NCI-H460 (cell line): Measurements from ENCODE around the gene HCN2. TPM values are rescaled to one million over a fixed set of nuclear protein-coding genes. Genes with fewer than 3 reads are reported as not detected.
"Not testable (repeated sequence)": the region's sequence is repeated elsewhere in the genome, so short reads cannot be mapped to it uniquely, and the experiment has no call there.

Source experiments
- DNase-seq: peaks from one replicate; pipeline ENCODE4 v3.0.0-alpha.2; 2016; ENCODE audit warnings: low read depth; ENCODE audit errors: extremely low read depth
- total RNA-seq: library from RNA; depleted of rRNA; stranded (reverse); fragments of >200 nt; shearing (Covaris generic); gene quantifications from 2 replicates; pipeline ENCODE4 v1.2.3, GENCODE V29; 2014

The HCN2 gene
- total RNA-seq, 1 experiment from 2014 or later = 0.45 TPM

DNA sequence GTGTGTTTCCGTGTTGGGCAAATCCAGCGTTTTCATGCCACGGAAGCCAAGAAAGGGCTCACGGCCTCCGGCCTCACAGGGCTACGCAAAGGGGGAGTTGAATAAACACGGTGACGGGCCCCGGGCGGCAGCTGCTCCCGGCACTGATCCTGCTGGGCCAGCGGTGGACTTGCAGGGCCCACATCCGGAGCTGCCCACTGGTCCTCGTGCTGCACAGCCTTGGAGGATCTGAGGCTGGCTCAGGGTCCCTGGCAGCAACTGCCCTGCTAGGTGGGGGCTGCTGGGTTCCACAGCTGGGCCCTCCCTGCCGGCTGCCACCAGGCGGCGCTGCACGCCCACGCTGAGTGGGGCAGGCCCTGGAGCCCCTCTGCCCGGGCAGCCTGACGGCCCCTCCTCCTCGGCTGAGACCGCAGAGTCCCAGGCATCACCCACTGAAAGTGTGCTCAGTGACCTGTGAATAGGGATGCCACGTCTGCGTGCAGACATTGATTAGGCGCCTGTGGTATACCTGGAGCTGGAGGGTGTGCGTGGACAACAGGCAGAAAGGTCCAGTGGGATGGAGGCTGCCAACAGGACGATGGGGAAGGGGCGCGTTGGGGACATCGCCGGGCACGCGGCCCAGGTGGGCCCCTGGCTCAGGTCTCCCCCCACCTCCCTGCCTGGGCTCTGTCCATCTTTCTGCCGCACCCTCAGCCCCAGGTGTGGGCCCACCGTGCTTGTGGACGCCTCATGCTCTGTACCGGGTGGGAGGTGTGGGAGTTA, 5.3 kb upstream of the HCN2 start:
- no peak for DNase-seq

- DNase-seq = not testable (repeated sequence)
These were observed 4.5 kb upstream of the HCN2 start for GRCh38 chr19:585146-585545.

- no peak for DNase-seq
These were observed 4.0 kb upstream of the HCN2 start for GRCh38 chr19:585551-586110.

GRCh38 chr19:588093-588740, 1.5 kb upstream of the HCN2 start:
- DNase-seq = peak; percentile 79

GRCh38 chr19:588741-589692, 664 bp upstream of the HCN2 start:
- DNase-seq = no peak

DNA sequence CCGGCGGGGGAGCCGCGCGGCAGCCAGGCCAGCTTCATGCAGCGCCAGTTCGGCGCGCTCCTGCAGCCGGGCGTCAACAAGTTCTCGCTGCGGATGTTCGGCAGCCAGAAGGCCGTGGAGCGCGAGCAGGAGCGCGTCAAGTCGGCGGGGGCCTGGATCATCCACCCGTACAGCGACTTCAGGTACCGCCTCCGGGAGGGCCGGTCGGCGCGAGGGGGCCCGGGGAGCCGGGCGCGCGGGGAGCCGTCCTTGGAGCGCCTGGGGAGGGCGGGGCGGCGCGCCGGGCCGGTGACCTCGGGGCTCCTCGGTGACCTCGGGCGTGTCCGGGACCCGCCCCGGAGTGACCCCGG, 690 bp downstream of the HCN2 start:
- DNase-seq = no peak

DNA sequence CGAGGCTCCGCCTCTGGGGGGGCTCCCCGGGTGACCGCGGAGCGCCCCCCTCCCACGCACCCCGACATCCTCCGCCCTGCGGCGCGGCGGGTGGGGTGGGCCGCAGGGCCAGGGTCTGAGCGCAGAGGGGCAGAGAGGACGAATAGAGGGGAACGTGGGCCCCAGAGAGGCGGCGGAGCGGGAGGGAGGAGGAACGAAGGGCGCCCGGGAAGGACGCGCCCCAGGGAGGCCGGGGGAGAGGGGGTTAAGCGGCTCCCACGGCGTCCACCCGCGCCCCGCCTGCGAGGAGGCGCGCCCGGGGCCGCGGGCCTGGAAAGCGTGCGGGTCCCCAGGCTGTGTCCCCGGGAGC, 1.0 kb downstream of the HCN2 start:
- DNase-seq = no peak

DNA sequence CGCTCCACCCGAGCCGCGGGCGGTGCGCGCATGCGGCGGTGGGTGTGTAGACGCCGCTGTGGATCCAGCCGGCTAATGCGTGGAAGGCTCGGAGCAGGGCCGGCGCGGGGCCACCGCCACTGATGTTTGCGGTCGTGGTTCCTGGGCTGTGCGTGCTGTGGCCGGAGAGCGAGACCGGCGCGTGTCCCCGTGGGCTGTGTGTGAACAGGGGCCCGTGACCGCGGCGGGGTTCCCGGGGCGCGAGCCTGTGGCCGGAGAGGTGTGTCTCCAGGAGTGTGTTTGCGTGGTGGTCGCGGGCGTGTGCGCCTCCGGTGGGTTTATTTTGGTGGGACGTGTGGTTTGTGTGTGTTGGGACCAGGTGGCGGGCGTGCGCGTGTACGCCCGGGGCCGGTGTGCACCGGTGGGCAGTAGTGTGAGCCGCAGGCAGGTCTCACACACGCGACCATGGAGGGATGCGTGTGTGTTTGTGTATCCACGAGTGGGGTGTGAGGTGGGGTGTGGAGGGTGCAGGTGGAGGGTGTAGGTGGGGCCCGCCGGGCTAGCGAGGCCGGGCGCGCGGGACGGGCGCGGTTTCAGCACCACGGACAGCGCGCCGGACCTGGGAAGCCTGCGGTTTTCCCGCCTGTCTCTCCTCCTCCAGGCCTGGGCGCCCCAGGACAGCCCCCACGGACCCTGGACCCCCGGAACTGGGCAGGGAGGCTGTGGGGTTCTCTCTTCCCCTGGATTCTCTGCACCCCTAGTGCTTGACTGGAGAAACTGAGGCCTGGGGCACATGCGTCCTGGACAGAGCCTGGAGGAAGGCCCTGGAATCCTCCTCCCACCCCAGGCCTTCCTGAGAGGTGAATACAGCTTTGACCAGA, 1.6 kb downstream of the HCN2 start:
- DNase-seq = no peak

DNA sequence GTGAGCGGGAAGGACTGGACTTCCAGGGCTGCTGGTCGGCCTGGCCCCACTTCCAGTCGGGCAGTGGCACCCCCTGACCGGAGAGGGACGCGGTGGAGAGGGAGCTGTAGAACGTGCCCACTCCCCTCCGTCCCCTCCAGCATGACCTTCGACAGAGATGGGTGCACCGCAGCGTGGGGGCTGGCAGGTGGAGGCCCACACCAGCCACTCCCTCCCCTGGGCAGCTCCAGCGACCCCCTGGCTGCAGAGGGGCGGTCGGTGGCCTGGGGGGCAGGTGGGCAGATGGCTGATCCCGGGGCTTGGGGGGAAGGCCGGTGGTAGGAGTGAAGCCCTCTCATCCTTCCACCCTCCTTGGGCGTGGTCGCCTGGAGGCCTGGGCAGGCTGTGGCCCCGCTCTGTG, 2.4 kb downstream of the HCN2 start:
- no peak for DNase-seq

- DNase-seq = no peak
These were observed 3.4 kb downstream of the HCN2 start for GRCh38 chr19:593055-593454.

GRCh38 chr19:593505-593904, 3.8 kb downstream of the HCN2 start:
- no peak for DNase-seq

DNA sequence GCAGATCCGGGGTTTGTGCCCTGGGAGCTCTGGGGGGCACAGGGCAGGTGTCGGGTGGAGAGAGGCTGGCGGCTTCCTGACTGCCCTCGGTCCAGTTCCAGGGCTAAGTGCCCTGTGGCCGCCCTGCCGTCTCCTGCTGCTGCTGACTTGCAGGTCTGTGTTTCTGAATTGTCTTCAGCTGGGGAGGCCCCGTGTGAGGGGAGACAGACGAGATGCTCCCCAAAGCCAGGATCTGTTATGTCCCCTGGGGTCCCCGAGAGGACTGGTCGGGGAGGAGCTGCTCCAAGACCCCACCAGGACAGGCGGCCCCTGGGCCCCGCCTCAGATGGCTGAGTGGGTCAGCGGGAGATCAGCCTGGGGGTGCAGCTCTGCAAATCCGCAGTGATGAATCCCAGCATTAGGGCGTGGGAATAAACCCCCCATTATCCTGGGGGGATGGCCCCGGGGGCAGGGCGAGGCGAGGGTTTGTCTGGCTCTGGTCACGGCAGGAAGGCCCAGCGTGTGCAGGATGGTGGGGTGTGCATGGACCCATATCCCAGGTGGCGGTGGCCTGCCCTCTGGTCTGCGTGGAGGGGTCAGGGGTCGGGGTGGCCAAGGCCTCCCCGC, 4.7 kb downstream of the HCN2 start:
- DNase-seq = no peak

DNA sequence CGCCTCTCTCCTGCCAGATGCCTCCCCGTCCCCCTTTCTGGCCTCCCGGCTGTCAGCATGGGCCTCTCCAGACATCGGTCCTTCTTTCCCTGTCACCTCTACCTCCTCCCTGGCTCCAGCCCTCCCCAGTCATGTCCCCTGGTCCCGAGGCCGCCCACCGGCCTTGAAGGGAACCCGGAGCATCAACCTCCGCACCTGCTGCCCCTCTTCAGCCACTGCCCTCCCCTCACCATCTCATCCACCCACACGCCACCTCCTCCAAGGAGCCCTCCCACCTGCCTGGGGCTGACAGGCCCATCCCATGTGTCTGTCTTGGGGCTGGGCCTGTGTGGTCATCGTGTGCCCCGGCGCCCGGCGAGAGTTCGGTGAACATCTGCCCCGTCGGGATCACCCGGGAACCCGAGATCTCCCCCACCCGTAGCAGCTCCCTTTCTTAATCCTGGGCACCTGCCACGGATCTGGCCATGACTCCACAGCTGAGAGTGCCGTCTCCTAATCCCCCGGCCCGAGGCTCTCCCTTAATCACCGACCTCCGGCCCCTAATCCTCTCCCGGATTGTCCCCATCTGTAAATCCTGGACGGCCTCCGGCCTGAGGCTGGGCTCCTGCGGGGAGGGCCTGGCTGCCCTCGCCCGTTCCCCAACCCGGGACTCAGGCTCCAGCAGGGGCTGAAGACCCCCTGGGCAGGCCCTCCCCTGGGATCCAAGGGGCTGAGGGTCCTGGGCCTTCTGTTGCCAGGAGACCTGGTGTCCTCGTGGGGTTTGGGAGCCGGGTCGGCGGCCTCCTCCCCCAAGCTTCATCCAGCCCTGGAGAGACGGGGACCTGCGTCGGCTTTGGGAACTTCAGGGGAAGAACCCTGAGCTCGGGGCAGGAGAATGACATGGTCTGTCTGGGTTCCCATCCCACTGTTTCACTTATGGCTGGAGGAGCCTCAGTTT, 5.9 kb downstream of the HCN2 start:
- no peak for DNase-seq

DNA sequence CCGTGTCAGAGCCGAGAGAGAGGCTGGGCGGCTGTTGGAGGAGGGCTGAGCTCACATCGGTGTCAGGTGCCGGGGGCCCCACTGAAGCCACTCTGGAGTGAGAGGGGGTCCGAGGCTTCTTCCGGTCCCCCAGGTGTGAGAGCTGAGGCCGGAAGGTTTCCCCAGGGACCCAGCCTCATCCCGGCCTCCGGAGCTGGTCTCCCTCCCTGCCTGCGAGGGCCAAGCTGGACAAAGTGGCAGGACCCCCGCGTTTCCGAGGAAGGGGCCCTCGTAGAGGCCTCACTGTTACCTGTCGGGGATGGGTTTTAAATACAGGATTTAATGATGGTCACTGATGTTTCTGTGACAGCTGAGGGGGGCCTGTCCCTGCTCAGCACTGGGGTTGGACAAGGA, 6.6 kb downstream of the HCN2 start:
- no peak for DNase-seq

- DNase-seq = no peak
These were observed 8.0 kb downstream of the HCN2 start for GRCh38 chr19:597406-598315.

DNA sequence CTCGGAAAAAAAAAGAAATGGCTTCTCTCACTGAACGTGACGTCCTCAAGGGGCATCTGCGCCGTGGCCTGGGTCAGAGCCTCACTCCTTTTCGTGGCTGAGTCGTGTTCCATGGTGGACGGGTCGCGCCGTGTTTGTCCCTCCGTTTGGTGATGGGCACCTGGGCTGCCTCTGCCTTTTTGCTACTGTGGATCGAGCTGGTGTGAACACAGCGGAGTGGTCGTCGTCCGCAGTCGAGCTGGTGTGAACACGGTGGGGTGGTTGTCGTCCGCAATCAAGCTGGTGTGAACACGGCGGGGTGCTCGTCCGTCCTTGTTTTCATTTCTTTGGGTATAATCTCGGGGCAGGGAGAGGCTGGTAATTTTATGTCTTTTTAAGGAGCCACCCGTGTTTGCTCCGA, 11.6 kb downstream of the HCN2 start:
- DNase-seq = no peak

DNA sequence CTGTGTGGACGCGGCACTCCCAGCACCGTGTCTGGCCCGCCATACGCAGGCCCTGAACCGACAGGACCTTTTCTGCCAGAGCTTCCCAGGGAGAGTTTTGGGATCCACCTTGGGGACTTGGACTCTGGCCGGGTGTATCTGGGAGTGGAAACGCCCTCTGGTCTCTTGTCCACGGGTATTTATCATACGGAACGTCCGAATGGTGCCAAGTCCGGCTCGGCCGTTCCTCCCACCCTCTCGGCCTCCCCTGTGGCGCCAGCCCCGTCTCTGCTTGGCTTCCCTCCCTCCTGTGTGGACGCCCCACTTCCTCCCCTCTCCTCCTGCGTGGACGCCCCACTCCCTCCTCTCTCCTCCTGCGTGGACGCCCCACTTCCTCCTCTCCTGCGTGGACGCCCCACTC, 12.1 kb downstream of the HCN2 start:
- no peak for DNase-seq
